ENCODE results near the gene PIEZO2.

DNA sequence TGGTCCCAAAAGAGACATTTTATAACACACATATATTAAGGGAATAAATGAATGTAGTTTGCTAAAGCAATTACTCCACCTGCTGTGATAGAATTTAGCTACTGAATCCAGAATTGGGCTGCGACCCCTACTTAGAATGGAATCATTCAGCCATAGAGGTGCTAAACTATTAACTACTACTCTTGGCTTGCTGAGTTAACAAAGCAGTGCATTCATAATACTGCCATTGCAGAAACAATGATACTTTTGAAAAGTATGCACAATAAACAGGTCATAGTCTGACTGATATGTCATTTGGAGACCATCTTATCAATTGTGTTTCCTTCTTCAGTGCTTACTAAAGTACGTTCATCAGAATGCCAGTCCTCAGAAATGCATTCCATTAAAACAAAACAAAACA, 273.6 kb downstream of the PIEZO2 start:
- no peak for TF ChIP-seq CTCF (IDR thresholded peaks at IDR 0.05)
- no peak for TF ChIP-seq POLR2AphosphoS5 (IDR thresholded peaks at IDR 0.05)

All from breast epithelium (tissue), 3 donors.